HL-60 (cell line): Measurements from ENCODE around the gene THYN1.

Experiments
- DNase-seq, 2 experiments: peaks; one replicate each; pipeline ENCODE4 v3.0.0-alpha.2; 2010 to 2020; ENCODE audit warnings: low read depth in 1 of 2, low spot score in 1 of 2
- H3K27ac ChIP-seq: fragments of 250-450 bp; sonication (Bioruptor Pico); replicated peaks from 2 replicates; pipeline ENCODE4 v1.5.1; 2020; ENCODE audit warnings: mild to moderate bottlenecking, moderate library complexity
- H3K27me3 ChIP-seq: fragments of 250-450 bp; sonication (Bioruptor Pico); 2 replicates; pipeline ENCODE4 v1.5.1; 2021; ENCODE audit warnings: mild to moderate bottlenecking, moderate library complexity; ENCODE audit not compliant: insufficient read depth, poor library complexity, severe bottlenecking
- H3K4me3 ChIP-seq: replicated peaks from 2 replicates; pipeline ENCODE4 v1.5.1; 2011; ENCODE audit warnings: mild to moderate bottlenecking, control low read depth, low read length; ENCODE audit not compliant: insufficient read depth
- GABPA ChIP-seq: IDR thresholded peaks from 2 replicates; pipeline ENCODE4 v1.6.1; 2012; ENCODE audit warnings: low read depth
- POLR2AphosphoS5 ChIP-seq: IDR thresholded peaks from 2 replicates; pipeline ENCODE4 v1.6.1; 2012; ENCODE audit warnings: low read depth
- SPI1 ChIP-seq: IDR thresholded peaks from 2 replicates; pipeline ENCODE4 v1.6.1; 2012; ENCODE audit warnings: low read depth, mild to moderate bottlenecking, borderline replicate concordance
- TF ChIP-seq, protein P1 (sequence below): IDR thresholded peaks from 2 replicates; pipeline ENCODE4 v1.6.1; 2012; ENCODE audit warnings: low read depth; ENCODE audit not compliant: insufficient replicate concordance
- TF ChIP-seq, protein P2 (sequence below): IDR thresholded peaks from one replicate; pipeline ENCODE4 v1.5.1; 2011; ENCODE audit warnings: low read length, control low read depth, inconsistent platforms; ENCODE audit not compliant: insufficient read depth

THYN1 gene

DNA sequence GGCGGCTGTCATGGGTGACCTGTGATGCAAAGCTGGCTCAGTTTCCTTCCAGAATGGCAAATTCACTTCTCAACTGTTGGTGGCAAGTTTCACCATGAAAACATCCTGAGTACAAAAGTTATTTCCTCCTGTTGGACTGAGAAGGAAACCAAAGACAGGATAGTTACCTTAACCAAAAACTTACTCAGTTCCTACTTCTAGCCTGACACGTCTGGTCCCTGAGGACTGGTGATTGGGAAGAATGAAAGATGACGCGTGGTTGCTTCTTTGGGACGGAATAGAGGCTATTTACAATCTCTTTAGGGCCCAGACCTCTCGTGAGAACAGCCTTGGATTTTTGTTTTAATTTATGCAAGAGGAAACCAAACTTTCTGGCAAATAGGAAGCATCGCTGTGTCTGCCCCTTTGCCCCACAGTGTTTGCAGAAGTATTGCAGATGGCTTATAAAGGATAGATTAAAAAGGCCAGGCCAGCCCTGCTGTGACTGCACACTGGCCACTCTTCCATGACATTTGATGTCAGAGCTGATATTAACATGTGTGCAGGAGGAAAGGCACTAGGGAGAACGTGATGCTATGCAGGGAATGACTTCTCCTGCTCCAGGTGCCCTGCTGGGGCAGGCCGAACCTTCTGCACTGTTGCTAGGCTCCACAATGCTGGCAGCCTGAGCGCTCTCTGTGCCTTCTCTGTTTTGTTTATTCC, 21.0 kb downstream of the THYN1 start:
- H3K4me3 ChIP-seq: no peak overlapping the region
- TF ChIP-seq, protein P1, sequence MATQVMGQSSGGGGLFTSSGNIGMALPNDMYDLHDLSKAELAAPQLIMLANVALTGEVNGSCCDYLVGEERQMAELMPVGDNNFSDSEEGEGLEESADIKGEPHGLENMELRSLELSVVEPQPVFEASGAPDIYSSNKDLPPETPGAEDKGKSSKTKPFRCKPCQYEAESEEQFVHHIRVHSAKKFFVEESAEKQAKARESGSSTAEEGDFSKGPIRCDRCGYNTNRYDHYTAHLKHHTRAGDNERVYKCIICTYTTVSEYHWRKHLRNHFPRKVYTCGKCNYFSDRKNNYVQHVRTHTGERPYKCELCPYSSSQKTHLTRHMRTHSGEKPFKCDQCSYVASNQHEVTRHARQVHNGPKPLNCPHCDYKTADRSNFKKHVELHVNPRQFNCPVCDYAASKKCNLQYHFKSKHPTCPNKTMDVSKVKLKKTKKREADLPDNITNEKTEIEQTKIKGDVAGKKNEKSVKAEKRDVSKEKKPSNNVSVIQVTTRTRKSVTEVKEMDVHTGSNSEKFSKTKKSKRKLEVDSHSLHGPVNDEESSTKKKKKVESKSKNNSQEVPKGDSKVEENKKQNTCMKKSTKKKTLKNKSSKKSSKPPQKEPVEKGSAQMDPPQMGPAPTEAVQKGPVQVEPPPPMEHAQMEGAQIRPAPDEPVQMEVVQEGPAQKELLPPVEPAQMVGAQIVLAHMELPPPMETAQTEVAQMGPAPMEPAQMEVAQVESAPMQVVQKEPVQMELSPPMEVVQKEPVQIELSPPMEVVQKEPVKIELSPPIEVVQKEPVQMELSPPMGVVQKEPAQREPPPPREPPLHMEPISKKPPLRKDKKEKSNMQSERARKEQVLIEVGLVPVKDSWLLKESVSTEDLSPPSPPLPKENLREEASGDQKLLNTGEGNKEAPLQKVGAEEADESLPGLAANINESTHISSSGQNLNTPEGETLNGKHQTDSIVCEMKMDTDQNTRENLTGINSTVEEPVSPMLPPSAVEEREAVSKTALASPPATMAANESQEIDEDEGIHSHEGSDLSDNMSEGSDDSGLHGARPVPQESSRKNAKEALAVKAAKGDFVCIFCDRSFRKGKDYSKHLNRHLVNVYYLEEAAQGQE: no peak
- TF ChIP-seq POLR2AphosphoS5 (no peak), GABPA (no peak), SPI1 (no peak)
- TF ChIP-seq, protein P2, sequence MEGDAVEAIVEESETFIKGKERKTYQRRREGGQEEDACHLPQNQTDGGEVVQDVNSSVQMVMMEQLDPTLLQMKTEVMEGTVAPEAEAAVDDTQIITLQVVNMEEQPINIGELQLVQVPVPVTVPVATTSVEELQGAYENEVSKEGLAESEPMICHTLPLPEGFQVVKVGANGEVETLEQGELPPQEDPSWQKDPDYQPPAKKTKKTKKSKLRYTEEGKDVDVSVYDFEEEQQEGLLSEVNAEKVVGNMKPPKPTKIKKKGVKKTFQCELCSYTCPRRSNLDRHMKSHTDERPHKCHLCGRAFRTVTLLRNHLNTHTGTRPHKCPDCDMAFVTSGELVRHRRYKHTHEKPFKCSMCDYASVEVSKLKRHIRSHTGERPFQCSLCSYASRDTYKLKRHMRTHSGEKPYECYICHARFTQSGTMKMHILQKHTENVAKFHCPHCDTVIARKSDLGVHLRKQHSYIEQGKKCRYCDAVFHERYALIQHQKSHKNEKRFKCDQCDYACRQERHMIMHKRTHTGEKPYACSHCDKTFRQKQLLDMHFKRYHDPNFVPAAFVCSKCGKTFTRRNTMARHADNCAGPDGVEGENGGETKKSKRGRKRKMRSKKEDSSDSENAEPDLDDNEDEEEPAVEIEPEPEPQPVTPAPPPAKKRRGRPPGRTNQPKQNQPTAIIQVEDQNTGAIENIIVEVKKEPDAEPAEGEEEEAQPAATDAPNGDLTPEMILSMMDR: no peak
- no peaks in the 10 kb centered on the region for H3K27me3 ChIP-seq
- H3K27ac ChIP-seq: peak overlapping the region; percentile 78
- peak in 1 of 2 experiments; percentile 64 for DNase-seq

DNA sequence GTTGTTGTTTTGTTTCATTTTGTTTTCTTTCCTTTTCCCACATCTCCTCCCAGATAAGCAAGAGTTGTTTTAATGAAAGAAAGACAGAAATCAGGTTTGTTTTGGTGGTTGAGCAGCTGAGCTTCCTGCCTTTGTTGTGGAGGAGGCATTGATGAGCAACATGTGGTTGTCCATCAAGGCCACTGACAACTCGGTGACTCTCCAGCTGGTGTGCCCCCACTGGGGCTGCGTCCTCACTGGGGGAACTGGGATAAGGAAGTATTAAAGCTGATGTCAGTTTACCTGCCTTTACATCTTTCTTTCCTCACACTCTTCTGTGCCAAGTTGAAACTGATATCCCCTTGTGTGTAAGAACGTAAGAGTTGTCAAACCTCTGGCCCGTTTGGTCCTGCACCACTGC, 22.8 kb downstream of the THYN1 start:
- no peaks in the 10 kb centered on the region for H3K27me3 ChIP-seq
- H3K4me3 ChIP-seq: no peak overlapping the region
- no peak overlapping the region; the same call in 1 of the 2 replicates for H3K27ac ChIP-seq
- TF ChIP-seq, protein P1: no peak
- TF ChIP-seq, protein P2: no peak
- TF ChIP-seq POLR2AphosphoS5 (no peak), SPI1 (no peak), GABPA (no peak)
- DNase-seq: no peak

DNA sequence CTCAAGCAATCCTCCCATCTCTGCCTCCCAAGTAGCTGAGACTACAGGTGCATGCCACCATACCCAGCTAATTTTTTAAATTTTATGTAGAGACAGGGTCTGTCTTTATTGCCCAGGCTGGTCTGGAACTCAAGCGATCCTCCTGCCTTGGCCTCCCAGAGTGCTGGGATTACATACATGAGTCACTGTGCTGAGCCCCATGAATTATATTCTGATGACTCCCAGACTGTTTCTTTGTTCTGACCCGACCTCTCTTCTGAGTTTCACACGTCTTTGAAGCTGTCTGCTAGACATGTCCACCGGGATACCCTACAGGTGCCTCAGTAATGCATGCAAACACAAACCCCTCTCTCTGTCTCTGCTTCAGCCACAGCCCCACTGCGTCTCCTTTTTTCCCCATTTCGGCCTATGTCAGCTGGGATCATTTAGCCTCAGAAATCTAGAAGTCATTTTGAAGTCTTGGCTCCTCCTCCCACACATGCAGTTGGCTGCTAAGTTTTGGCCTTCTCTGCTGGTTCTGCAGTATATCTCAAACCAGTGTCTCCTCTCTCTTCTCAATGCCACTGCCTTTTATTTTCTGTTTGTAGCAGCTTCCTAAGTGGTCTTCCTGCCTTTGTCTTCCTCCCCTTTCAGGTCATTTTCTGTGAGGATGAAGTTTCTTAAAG, 23.9 kb downstream of the THYN1 start:
- Histone ChIP-seq H3K4me3 (no peak overlapping the region), H3K27me3 (no peaks in the 10 kb centered on the region), H3K27ac (no peak overlapping the region)
- DNase-seq: no peak
- TF ChIP-seq POLR2AphosphoS5 (no peak), SPI1 (no peak), GABPA (no peak)
- TF ChIP-seq, protein P1: no peak
- TF ChIP-seq, protein P2: no peak
